GM20431 (cell line): ENCODE measurements around the gene USP13.
"Not testable (repeated sequence)": the region's sequence is repeated elsewhere in the genome, so short reads cannot be mapped to it uniquely, and the experiment has no call there.

Experiments
- in situ Hi-C: fragments of 300-500 bp; cut with MseI, MboI; formaldehyde crosslinking; loops from one replicate; pipeline ENCODE4 v1.15.0; 2020; ENCODE audit warnings: low sequenced_read_pairs; ENCODE audit not compliant: unreplicated experiment

The USP13 gene

GRCh38 chr3:179652447-179653095 is at the start of gene USP13:
Gene USP13 (plus strand): TSS chr3:179653040. CDS start chr3:179653226, 186 bp downstream.
- in situ Hi-C loops, result no loop called here

DNA sequence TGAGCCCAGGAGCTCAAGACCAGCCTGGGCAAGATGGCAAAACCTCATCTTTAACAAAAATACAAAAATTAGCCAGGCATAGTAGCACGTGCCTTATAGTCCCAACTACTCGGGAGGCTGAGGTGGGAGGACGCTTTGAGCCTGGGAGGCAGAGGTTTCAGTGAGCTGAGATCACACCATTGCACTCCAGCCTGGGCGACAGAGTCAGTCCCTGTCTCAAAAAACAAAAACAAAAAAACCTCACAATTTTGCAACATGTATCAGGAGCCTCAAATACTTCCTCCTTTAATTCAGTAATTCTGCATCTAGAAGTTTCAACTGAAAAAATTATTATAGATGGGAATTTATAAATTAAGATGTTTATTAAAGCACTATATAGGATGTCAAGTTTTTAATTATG is 49.5 kb upstream of the USP13 start:
- in situ Hi-C loops, result no loop called here

- in situ Hi-C loops, result no loop called here
Observed at GRCh38 chr3:179603831-179604230, 49.0 kb upstream of the USP13 start.

DNA sequence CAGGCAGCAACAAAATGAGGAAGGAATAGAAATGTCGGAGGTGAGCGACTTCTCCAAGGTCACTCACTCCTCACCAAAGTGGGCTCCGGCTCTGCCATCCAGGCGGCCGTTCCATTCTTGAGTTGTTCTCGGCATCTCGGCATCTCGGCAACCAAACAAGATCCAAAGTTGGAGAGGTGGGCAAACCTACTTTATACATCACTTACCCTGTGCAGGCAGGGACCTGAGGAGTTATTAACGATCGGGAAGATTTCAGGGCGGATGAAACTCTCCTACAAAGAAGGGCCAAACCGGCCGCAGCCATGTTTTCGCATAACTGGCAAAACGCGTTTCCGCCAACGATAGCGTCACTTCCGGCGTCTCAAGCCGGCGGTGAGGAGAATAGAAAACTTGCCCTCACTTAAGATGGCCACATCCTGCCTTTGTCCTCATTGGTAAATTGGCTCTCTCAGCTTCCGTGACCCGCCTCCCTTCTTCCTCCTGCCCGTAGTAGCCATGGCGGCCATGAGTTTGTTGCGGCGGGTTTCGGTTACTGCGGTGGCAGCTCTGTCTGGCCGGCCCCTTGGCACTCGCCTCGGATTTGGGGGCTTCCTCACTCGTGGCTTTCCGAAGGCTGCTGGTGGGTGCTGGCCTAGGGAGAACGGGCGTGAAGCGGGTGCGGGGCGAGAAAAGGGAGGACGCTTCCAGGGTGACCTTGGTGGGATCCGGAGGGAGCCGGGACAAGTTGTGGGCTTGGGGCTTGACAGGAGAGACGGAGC is 48.3 kb upstream of the USP13 start, which contains the start of the genes MRPL47 and NDUFB5:
Gene MRPL47, minus strand, starts transcription at position 318 of the 758 bp plus-strand sequence. Its CDS starts 14 bp downstream, at position 304.
Gene NDUFB5, plus strand, starts transcription at position 474 of the 758 bp plus-strand sequence. Its CDS starts 22 bp downstream, at position 496.
- in situ Hi-C loops, result no loop called here

DNA sequence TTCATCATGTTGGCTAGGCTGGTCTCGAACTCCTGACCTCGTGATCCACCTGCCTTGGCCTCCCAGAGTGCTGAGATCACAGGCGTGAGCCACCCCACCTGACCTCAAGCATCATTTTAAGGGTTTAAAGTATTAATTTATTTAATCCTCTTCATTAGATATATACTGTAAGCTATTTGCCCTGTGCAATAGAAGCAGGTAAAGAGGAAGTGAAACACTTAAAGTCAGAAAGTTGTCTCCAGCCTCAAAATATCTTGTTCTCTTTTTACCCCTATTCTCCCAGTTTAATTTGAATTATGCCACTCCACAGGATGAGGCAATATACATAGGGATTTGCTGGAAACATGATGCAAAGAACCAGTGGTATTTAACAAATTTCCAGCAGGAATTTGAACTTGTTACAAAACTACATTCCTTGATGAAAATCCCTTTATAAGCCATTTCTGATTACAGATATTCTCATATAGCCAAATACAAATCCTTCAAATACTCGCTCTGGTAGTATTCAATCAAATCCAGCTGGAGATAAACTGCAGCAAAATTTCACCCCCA is 46.2 kb upstream of the USP13 start:
- in situ Hi-C loops, result no loop called here

GRCh38 chr3:179608931-179609720 is 43.7 kb upstream of the USP13 start:
- in situ Hi-C loops, result no loop called here

- in situ Hi-C loops, result no loop called here
Observed at GRCh38 chr3:179610066-179610465, 42.8 kb upstream of the USP13 start.

DNA sequence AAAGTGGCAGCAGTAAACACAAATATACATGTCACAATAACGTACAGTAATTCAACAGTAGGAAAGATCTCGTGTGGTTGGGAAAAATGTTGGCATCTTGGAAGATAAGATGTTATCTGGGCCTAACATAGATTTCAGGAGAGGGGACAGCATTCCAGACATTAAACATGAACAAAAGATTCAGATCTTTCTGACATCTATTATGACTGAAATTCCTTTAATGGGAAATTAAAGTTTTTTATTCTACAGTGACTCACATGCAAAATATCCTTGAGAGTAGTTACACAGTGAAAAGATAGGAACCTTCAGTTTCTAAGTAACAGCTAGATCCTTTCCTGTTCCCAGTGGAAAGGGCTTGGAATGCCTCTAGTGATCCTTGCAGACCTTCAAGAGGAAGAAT is 39.0 kb upstream of the USP13 start:
- in situ Hi-C loops, result no loop called here

DNA sequence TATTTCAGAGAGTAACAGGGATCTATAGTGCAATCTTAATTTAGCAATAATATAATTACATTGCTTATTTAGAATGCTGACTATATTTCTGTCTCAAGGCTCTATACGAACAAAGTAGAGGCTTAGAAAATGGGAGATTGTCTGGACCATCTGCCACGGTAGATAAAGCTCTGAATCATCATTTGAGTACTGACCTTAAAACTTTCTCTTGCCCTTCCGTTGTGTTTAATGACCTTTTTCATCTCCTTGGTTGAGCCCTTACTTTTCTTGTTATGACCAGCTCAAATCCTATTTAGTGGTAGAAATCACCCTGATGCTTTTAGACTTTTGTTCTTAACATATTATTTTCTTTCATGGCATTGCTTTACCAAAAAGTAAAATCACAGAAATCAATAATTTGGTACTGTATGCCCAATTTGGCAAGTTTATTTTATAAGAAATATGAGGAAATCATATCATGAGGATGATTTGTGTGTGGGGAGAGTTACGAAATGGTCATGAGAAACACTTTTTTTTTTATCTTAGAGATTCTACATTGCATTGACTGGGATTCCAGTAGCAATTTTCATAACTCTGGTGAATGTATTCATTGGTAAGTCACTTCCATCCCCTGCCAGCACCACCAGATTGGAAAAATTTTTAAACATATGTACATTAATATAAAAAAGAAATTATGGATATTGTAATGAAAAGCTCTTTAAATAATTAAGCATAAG is 37.2 kb upstream of the USP13 start:
- in situ Hi-C loops, result no loop called here

- in situ Hi-C loops, result no loop called here
Observed at GRCh38 chr3:179622023-179622422, 30.8 kb upstream of the USP13 start.

- in situ Hi-C loops, result no loop called here
Observed at GRCh38 chr3:179624451-179624850, 28.4 kb upstream of the USP13 start.

DNA sequence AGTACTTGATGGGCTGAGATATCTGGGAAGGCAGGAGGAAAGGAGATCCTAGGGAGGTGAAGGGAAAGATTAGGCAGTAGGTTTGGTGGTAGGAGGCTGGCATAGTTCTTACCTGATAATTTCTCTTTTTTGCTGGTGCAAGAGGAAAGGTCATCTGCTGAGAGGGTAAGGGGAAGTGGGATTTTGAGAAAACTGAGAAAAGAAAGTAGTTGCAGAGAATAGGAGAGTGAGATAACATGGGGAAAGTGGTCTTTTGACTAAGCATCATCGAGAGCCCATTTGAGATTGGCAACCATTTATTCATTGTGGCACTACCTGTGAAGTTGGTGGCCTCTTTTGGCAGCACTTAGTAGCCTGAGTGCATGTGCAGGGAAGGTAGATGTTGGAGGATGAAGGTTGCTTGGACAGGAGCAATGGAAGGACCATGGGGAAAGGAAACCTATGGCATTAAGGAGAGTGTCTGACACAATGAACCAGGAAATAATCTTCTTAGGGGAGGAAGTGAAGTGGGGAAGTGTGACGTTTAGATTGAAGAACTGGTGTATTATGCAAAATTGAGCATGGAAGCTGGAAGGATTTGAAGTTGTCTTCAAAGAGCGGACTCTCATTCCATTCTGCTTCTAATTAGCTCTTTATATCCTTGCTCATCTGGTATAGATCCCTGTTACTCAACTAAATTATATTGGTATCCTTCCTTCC is 21.9 kb upstream of the USP13 start:
- in situ Hi-C loops, result no loop called here

GRCh38 chr3:179640469-179640868 is 12.4 kb upstream of the USP13 start:
- in situ Hi-C loops, result no loop called here

DNA sequence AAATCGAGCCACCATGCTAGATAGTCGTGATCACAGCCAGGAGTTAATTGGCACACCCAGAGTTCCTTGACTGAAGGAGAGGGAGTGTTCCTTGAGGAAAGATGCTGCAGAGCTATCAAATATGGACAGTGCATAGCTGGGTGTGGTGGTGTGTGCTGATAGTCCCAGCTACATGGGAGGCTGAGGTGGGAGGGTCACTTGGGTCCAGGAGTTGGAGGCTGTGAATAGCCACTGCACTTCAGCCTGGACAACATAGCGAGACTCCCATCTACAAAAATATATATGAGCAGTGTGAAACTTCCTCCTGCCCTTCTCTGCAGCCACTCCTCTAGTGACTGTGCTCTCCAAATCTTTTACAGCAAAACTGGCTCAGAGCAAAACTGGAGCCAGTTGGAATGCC is 10.0 kb upstream of the USP13 start:
- in situ Hi-C loops, result no loop called here

- in situ Hi-C loops, result not testable (repeated sequence)
Observed at GRCh38 chr3:179643837-179644236, 9.0 kb upstream of the USP13 start.

DNA sequence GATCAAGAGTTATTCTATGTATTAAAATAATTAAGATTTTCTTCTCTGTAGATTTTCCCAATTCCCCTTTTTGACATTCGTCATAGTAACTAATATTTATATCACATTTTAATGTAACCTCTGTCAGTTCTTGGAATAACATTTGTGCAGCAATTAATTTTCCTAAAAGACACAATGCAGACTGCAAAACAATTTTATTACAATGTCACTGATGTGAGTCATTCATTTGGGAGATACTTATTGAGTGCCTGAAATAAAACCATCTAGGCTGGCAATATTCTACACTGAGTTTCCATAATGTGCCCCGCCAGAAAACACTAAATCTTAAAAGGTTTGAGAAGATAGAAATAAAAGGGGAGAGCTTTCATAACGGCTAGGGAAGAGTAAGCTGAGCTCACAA is 6.7 kb upstream of the USP13 start:
- in situ Hi-C loops, result no loop called here

- in situ Hi-C loops, result no loop called here
Observed at GRCh38 chr3:179651687-179652446, 973 bp upstream of the USP13 start.

DNA sequence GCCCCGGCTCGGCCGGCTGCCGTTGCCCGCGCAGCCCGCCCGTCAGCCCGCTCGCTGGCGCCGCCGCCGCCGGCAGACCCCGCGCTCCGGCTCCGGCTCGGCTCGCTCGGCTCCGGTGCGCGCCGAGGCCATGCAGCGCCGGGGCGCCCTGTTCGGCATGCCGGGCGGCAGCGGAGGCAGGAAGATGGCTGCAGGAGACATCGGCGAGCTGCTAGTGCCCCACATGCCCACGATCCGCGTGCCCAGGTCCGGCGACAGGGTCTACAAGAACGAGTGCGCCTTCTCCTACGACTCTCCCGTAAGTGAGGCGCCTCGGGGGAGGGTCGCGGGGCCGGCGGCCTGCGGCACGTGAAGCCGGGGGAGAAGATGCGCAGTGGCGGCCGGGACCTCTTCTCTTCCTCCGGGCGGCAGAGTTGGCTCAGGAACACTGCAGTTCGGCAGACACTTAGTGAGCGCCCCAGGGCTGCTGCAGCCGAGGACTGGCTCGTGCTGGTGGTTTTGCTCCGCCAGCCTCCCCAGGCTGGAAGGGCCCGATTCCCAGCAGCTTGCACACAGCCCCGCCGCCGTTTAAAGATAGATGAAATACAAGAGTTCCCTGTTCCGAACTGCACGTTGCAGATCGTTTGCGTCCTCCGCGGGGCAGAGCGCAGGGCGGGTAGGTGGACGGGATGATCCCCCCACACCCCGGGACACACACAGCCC is 407 bp downstream of the USP13 start:
- in situ Hi-C loops, result no loop called here
